GM21528 (cell line): ENCODE data around the gene DLGAP1.

Experiments used
- ATAC-seq: cut with Tn5 transposase; IDR thresholded peaks from one replicate; pipeline ENCODE4 v1.9.1; 2021; ENCODE audit warnings: mild to moderate bottlenecking, moderate library complexity; ENCODE audit not compliant: unreplicated experiment, low FRiP score

Gene DLGAP1

GRCh38 chr18:3499501-3499900 lies 955.6 kb downstream of the DLGAP1 start:
- ATAC-seq = no peak

DNA sequence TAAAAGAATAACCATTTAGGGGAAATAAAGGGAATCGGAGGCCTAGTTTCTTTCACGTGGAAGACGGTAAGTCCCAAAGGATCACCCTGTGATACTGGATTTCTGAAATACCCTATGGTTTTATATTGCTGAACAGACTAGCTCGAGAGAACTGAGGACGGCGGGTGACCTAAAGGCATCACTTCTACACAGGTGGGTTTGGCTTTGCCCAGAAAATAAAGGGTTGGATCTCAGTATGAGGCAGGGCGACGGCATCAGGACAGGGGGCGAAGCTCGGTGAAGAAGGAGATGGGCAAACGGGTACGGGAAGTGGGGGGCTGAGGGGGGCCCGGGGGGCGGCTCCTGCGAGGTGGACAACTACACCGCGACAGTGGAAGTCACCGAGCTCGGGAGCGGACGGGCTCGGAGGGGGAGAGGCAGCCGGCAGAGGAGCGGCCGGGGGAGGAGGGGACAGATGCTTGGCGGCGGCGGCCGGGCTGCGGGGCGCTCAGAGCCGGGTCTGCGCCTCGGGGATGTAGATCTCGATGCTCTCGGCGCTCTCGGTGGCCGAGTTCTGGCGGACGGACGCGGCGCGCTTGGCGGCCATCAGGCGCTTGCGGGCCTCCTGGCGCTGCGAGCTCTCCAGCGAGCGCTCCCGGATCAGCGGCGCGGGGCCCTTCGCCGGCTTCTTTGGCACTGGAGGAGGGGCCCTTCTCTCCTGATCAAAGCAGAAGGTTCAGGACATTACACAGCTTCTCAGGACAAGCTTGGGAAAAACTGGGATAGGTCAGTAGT lies 956.2 kb downstream of the DLGAP1 start:
- no peak for ATAC-seq

DNA sequence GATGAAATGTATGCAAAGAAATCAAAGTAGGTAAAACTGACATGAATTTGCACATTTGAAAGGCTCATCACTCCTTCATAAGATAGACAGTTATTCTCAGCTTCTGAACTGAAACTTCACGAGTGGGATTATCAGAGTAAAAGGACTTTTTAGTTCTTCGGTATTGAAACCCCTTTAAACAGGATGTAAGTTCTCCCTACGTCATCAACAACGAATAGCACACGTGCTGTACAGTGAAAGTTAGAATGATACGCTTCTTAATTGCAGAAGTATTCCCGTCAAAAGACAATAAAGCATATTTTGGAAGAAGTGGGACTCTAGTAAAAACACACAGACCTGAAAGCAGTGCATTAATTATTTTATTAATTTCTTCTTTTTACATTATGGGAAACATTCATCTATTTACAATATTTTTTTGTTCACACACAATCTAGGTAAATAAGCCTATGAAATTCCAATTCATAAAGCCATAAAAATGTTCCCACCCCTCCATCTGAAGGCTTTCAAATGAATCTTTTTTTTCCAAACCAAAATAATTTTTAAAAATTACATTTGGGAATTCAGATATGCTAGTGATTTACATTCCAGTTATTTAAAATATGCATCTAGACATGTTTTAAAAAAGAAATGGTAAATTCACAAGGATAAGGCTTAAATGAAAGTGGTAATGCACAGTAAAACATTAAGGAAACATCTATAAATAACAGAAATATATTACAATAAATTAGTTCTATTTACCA lies 959.2 kb downstream of the DLGAP1 start:
- ATAC-seq = no peak

DNA sequence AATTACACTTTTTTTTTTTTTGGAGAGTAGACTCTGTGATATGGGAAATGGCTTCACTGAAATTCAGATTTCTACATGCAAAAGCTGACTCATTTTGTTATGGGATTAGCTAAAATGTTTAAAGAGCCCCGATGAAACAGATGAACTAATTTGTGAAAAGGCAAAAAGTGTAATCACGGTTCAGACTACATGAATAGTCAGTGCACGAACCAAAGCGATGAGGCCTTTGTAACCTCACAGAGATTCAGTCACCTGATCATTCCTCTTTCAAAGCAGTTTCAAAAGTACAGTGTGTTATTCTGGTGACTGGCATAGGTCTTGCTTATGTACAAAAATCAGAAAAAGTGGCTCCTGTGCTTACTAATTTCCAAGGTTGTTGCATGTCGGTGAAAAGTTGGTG lies 960.5 kb downstream of the DLGAP1 start:
- no peak for ATAC-seq

GRCh38 chr18:3494245-3494526 lies 960.9 kb downstream of the DLGAP1 start:
- no peak for ATAC-seq

DNA sequence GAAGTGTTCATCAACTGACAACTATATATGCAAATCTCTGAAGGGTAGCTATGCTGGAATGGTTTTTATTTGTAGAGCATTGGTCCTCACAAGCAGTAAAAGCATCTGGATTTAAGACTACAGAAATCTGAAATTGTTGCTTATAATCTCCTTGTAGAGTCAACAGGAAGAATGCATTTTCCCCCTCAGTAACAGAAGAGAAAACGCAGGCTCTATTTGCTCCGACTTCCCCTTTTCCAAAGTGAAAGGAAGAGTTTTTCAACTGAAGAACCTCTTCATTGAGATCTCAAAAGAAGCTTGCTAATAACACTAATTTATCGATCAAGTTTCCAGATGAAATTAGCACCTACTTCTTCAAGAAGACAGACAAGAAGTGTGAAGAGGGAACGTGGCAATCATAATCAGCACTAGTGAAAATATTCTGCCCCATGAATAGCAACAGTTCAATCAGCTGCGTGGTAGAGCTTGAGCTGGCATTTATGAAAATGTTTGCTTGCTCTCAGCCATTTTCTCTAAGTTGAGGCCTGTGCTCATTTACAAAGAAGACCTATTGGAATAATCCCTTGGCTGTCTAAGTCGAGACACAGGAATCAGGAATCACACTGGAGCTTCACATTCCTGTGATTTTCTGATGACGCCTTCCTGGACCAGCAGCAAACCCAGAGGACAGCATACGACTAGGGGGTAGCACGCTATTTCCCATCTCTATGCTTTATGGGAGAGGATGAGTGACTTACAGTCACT lies 961.4 kb downstream of the DLGAP1 start:
- no peak for ATAC-seq

- ATAC-seq = no peak
Measured at GRCh38 chr18:3492721-3493120, 962.4 kb downstream of the DLGAP1 start.

DNA sequence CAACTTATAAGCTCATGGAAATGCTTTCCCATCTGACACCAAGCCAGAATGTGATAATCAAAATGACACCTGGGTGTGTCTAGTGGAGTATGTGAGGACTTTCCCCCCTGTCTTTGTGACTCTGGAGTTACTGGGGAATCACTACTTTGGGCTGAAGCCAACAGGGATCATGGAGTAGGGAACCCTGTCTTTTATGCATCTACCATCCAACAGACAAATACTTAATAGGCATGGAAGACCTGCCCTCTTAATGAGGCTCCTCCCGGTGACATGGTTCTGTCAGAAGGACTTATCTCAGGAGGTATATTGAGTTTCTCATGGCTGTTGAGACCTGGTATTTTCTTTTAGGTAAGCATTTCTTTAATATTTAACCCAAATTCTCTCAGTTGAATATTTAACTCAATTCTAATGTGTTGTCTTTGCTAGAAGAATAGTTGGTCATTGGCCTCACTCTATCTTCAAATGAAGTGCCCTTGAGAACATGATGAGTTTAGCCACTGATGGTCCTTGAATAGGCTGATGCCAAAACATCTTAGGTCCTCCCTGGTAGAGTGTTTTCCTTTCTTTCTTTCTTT lies 963.0 kb downstream of the DLGAP1 start:
- ATAC-seq = no peak

DNA sequence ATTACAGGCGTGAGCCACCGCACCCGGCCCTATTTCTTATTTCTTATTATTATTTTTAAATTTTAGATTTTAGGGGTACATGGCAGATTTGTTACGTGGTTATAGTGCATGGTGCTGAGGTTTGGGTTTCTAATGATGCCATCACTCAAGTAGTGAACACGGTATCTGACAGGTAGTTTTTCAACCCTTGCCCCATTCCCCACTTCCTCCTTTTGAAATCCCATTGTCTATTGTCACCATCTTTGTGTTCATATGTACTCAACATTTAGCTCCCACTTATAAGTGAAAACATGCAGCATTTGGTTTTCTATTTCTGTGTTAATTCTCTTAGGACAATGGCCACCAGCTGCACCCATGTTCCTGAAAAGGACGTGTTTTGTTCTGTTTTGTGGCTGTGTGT lies 965.6 kb downstream of the DLGAP1 start:
- ATAC-seq = no peak

DNA sequence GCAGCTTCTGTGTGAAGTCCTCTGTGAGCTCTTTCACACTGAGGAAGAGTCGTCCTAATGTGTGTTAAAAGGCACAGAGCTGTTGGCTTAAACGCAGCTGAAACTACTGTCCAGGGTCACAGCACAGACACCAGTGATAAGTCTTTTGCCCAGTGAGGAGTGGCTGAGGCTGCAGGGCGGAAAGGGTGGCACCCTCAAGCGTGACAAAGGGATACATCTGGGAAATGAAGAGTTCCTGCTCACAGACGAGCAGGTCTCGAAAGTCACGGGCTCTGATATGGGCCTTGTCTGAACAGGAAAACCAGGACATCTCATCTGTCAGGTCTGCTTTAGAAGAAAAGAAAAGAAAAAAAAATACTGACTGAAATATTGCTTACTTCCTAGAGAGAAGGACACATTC lies 968.6 kb downstream of the DLGAP1 start:
- ATAC-seq = no peak

DNA sequence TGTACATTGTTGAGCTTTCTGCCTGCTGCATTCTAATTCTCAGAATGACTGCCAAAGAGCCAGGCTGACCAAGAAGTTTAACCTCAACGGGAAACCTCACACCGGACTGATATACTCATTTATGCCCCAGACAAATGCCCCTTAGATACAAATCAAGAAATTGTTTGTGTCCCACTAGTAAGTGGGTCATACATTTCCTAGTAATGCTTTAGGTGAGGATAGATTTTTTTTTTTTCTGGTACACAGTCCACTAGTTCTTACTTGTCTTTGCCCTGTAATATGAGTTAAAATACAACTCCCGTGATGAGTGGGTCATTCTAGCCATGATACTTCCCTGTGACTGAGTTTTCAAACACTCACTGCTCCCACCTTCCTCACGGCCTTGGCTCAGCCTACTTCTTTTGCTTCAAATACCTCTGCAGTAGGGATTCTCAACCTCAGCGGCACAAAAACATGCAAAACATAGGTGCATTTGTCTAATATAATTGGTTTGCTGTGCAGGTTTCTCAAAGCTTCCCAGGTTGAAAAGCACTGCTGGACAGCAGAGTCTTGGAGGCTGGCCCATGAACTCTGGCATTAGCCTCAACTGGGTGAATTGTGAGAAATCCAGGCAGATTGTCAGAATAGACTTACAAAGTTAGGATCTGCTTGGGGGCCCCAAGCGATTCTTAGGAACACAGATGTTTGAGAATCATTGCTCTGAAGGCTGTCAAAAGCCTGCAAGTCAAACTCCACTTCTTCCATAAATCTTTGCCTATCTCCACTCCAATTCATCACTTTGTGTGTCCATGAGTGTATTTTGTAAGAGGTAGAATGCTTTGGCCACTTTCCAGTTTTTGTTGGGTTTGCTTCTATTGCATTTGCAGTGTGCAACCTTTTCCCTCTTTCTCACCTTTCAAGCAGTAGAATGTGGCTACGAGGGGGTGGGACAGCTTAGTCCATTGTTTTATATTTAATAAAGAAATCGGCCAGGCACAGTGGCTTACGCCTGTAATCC lies 969.7 kb downstream of the DLGAP1 start:
- ATAC-seq = no peak

DNA sequence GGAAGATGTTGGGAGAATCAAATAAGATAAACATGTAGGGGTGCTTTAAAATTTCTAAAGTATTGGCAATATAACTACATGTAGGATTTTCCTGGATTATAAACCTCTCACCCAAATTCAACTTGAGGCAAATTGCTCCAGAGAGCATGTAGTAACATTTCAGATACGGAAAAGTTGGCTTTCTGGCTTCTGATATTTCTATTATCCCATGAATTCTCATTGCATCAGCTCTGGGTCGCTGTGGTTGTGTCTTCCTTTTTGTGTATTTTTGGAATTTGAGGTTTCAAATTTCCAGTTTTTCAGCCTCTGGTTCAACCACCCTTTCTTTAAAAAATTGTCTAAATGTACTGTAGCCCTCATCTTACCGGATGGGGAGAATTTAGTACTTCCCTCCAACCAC lies 972.8 kb downstream of the DLGAP1 start:
- ATAC-seq = no peak

- no peak for ATAC-seq
Measured at GRCh38 chr18:3481696-3482210, 973.4 kb downstream of the DLGAP1 start.

GRCh38 chr18:3480827-3481573 lies 974.1 kb downstream of the DLGAP1 start:
- ATAC-seq = no peak

- no peak for ATAC-seq
Measured at GRCh38 chr18:3479978-3480509, 975.1 kb downstream of the DLGAP1 start.

DNA sequence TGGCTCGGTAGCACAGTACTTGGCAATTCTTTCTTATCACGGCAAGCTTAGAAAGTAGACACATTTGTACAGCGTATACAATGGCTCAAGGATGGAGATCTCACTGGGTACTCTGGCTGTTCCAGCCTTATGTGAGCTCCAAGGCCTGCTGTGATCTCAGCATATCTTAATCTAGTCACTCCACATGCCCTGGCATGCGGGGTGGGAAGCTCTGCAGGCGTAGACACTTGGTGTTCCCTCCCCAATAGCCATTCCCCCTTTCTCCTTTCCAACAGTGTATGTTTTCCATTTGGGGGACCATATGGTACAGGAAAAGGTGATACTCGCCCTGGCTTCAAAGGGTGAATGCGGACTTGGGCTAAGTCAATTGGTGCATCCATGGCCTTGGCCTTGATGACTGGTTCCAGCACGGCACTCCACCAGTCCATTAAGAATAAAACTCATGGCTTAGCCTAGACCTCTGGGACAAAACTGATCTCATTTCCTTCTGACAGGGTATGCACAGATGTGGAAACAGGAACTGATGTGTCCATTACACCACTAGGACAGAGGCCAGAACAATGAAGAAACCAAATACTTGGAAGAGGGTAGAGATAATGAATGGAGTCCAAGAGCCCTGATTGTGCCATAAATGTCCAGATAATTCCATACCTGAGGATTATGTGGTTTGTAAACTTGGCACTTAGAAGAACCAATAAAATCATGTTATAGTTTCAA lies 976.7 kb downstream of the DLGAP1 start:
- ATAC-seq = no peak

DNA sequence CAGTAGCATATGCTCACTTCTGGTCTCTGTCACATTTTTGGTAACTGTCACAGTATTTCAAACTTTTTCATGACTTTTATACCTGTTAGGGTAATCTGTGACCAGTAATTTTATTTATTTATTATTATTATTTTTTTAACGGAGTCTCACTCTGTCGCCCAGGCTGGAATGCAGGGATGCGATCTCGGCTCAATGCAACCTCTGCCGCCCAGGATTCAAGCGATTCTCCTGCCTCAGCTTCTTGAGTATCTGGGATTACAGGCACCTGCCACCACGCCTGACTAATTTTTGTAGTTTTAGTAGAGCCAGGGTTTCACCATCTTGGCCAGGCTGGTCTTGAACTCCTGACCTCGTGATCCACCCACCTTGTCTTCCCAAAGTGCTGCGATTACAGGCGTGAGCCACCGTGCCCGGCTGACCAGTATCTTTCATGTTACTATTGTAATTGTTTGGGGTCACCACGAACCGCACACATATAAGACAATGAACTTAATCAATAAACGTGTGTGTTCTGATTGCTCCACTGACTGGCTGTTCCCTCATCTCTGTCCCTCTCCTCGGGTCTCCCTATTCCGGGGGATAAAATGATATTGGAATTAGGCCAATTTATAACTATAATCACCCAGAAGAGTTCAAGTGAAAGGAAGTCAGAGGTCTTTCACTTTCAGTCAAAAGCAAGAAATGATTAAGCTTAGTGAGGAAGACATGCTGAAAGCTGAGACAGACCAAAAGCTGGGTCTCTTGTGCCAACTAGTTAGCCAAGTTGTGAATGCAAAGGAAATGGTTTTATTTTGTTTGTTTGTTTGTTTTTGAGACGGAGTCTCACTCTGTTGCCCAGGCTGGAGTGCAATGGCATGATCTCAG lies 982.2 kb downstream of the DLGAP1 start:
- no peak for ATAC-seq
